IMR-90 (cell line): Measurements from ENCODE around the gene PABPN1. TPM values are rescaled to one million over a fixed set of nuclear protein-coding genes. Genes with fewer than 3 reads are reported as not detected.

ENCODE experiments used
- ATAC-seq: fragments of 200-7000 bp; cut with Tn5 transposase; 2 replicates; pipeline ENCODE4 v1.9.1; 2020; ENCODE audit warnings: low read depth, mild to moderate bottlenecking, moderate library complexity
- BruUV-seq: library from RNA; stranded (reverse); fragments of 400-500 nt; replicated peaks from 2 replicates; lab custom pipeline; 2021; lab: Mats Ljungman, UMichigan
- CTCF ChIA-PET: fragments of 300-600 bp; formaldehyde crosslinking; extraction: SDS; loops from one replicate; lab custom pipeline; 2021; ENCODE audit warnings: antibody characterized with exemption; lab: Yijun Ruan, JAX
- POLR2A ChIA-PET: fragments of 300-600 bp; sonication (Branson Sonifier 250); formaldehyde crosslinking; loops from one replicate; lab custom pipeline; 2022; ENCODE audit warnings: antibody characterized with exemption; ENCODE audit not compliant: unreplicated experiment; lab: Charles Lee
- DNase-seq: peaks from one replicate; pipeline ENCODE4 v3.0.0; 2013
- H2AFZ ChIP-seq: replicated peaks from 2 replicates; pipeline ENCODE3; 2013; ENCODE audit warnings: low read length, mild to moderate bottlenecking; ENCODE audit not compliant: poor library complexity
- H2AK5ac ChIP-seq: 2 replicates; pipeline ENCODE4 v1.6.1; 2013; ENCODE audit warnings: low read depth, low read length, inconsistent platforms
- H2AK9ac ChIP-seq: replicated peaks from 2 replicates; pipeline ENCODE3; 2013; ENCODE audit warnings: mild to moderate bottlenecking, low read depth, low read length, moderate library complexity; ENCODE audit not compliant: poor library complexity
- H2BK120ac ChIP-seq: 2 replicates; pipeline ENCODE4 v1.6.1; 2013; ENCODE audit warnings: low read depth, low read length, inconsistent platforms
- H2BK15ac ChIP-seq: 3 replicates; pipeline ENCODE4 v1.6.1; 2013; ENCODE audit warnings: low read depth, low read length, inconsistent platforms
- H2BK20ac ChIP-seq: 2 replicates; pipeline ENCODE4 v1.6.1; 2013; ENCODE audit warnings: low read depth, mild to moderate bottlenecking, inconsistent platforms, low read length, moderate library complexity
- H2BK5ac ChIP-seq: 2 replicates; pipeline ENCODE4 v1.6.1; 2013; ENCODE audit warnings: mild to moderate bottlenecking, low read depth, low read length, inconsistent platforms; ENCODE audit not compliant: poor library complexity, severe bottlenecking
- H3K14ac ChIP-seq: replicated peaks from 2 replicates; pipeline ENCODE4 v1.6.1; 2013; ENCODE audit warnings: low read depth, low read length, inconsistent platforms
- H3K18ac ChIP-seq: 2 replicates; pipeline ENCODE4 v1.6.1; 2013; ENCODE audit warnings: low read depth, low read length, control low read depth
- H3K23ac ChIP-seq: 2 replicates; pipeline ENCODE4 v1.6.1; 2013; ENCODE audit warnings: low read depth, low read length, inconsistent platforms
- H3K27ac ChIP-seq: 2 replicates; pipeline ENCODE4 v1.5.1; 2013; ENCODE audit warnings: mild to moderate bottlenecking, control low read depth, low read length; ENCODE audit not compliant: insufficient read depth
- H3K27me3 ChIP-seq: 2 replicates; pipeline ENCODE4 v1.6.1; 2013; ENCODE audit warnings: low read length; ENCODE audit not compliant: control insufficient read depth, insufficient read depth
- H3K36me3 ChIP-seq: 2 replicates; pipeline ENCODE4 v1.6.1; 2013; ENCODE audit warnings: low read length, mixed read lengths; ENCODE audit not compliant: control insufficient read depth, insufficient read depth
- H3K4ac ChIP-seq: 2 replicates; pipeline ENCODE4 v1.6.1; 2013; ENCODE audit warnings: low read depth, low read length, inconsistent platforms
- H3K4me1 ChIP-seq: 2 replicates; pipeline ENCODE4 v1.6.1; 2013; ENCODE audit warnings: low read length, mixed read lengths; ENCODE audit not compliant: control insufficient read depth, insufficient read depth
- H3K4me2 ChIP-seq: 2 replicates; pipeline ENCODE4 v1.6.1; 2013; ENCODE audit warnings: low read depth, mild to moderate bottlenecking, control low read depth, low read length, moderate library complexity
- H3K4me3 ChIP-seq: 2 replicates; pipeline ENCODE4 v1.5.1; 2013; ENCODE audit warnings: low read depth, mild to moderate bottlenecking, control low read depth, low read length, moderate library complexity; ENCODE audit not compliant: insufficient read depth
- H3K56ac ChIP-seq: 2 replicates; pipeline ENCODE4 v1.6.1; 2013; ENCODE audit warnings: low read length, inconsistent platforms; ENCODE audit not compliant: insufficient read depth; ENCODE audit errors: extremely low read depth
- H3K79me1 ChIP-seq, 2 experiments: 2 replicates each; pipeline ENCODE4 v1.6.1; 2013; ENCODE audit warnings: low read length in 2 of 2, inconsistent platforms in 1 of 2, low read depth in 1 of 2
- H3K9ac ChIP-seq: 2 replicates; pipeline ENCODE4 v1.6.1; 2013; ENCODE audit warnings: low read depth, low read length, control low read depth
- H3K9me1 ChIP-seq: 2 replicates; pipeline ENCODE4 v1.6.1; 2013; ENCODE audit warnings: low read length, inconsistent platforms; ENCODE audit not compliant: insufficient read depth
- H3K9me3 ChIP-seq: 2 replicates; pipeline ENCODE4 v1.6.1; 2013; ENCODE audit warnings: low read length; ENCODE audit not compliant: control insufficient read depth, insufficient read depth
- H4K20me1 ChIP-seq: 2 replicates; pipeline ENCODE4 v1.6.1; 2013; ENCODE audit warnings: low read length, inconsistent platforms; ENCODE audit not compliant: insufficient read depth
- H4K5ac ChIP-seq: 2 replicates; pipeline ENCODE4 v1.6.1; 2013; ENCODE audit warnings: mild to moderate bottlenecking, low read depth, low read length, control low read depth
- H4K8ac ChIP-seq, 2 experiments: 2 replicates each; pipeline ENCODE4 v1.6.1; 2013; ENCODE audit warnings: low read depth in 2 of 2, low read length in 2 of 2, control low read depth in 1 of 2, inconsistent platforms in 1 of 2
- H4K91ac ChIP-seq: 2 replicates; pipeline ENCODE4 v1.6.1; 2013; ENCODE audit warnings: low read depth, low read length, inconsistent platforms; ENCODE audit not compliant: insufficient read depth
- BHLHE40 ChIP-seq: fragments of 150-350 bp; IDR thresholded peaks from 2 replicates; pipeline ENCODE4 v1.6.1; 2016; ENCODE audit warnings: mild to moderate bottlenecking, low read depth, low read length
- CEBPB ChIP-seq: IDR thresholded peaks from 2 replicates; pipeline ENCODE4 v1.6.1; 2012; ENCODE audit warnings: low read depth, low read length, improper control_type of control experiment
- CHD1 ChIP-seq: IDR thresholded peaks from 2 replicates; pipeline ENCODE4 v1.6.1; 2012; ENCODE audit warnings: low read depth, low read length, improper control_type of control experiment
- CTCF ChIP-seq: conservative IDR thresholded peaks from 2 replicates; pipeline ENCODE4 v1.5.1; 2012; ENCODE audit warnings: mild to moderate bottlenecking, low read depth, low read length, improper control_type of control experiment
- FOS ChIP-seq: fragments of 150-350 bp; IDR thresholded peaks from 2 replicates; pipeline ENCODE4 v1.6.1; 2016; ENCODE audit warnings: low read depth, low read length
- MAFK ChIP-seq: IDR thresholded peaks from 2 replicates; pipeline ENCODE4 v1.6.1; 2012; ENCODE audit warnings: low read depth, low read length, improper control_type of control experiment
- MAZ ChIP-seq: IDR thresholded peaks from 2 replicates; pipeline ENCODE4 v1.6.1; 2012; ENCODE audit warnings: low read depth, mild to moderate bottlenecking, low read length, improper control_type of control experiment, moderate library complexity, borderline replicate concordance
- MXI1 ChIP-seq: IDR thresholded peaks from 2 replicates; pipeline ENCODE4 v1.6.1; 2012; ENCODE audit warnings: low read depth, mild to moderate bottlenecking, low read length, moderate library complexity, borderline replicate concordance
- NFE2L2 ChIP-seq: fragments of 150-350 bp; IDR thresholded peaks from 2 replicates; pipeline ENCODE4 v1.6.1; 2016; ENCODE audit warnings: low read depth, mild to moderate bottlenecking, low read length
- POLR2A ChIP-seq: IDR thresholded peaks from 2 replicates; pipeline ENCODE4 v1.6.1; 2012; ENCODE audit warnings: mild to moderate bottlenecking, low read depth, low read length
- RAD21 ChIP-seq: IDR thresholded peaks from 2 replicates; pipeline ENCODE4 v1.6.1; 2012; ENCODE audit warnings: low read length, improper control_type of control experiment
- RCOR1 ChIP-seq: IDR thresholded peaks from 2 replicates; pipeline ENCODE4 v1.6.1; 2012; ENCODE audit warnings: mild to moderate bottlenecking, low read length, improper control_type of control experiment; ENCODE audit not compliant: insufficient replicate concordance
- RFX5 ChIP-seq: IDR thresholded peaks from 2 replicates; pipeline ENCODE4 v1.8.0; 2012; ENCODE audit warnings: low read depth, mild to moderate bottlenecking, low read length, moderate library complexity
- SMC3 ChIP-seq: fragments of 150-350 bp; IDR thresholded peaks from 2 replicates; pipeline ENCODE4 v1.6.1; 2016; ENCODE audit warnings: low read depth, mild to moderate bottlenecking, antibody characterized with exemption, low read length, moderate library complexity
- USF2 ChIP-seq: fragments of 150-350 bp; IDR thresholded peaks from 2 replicates; pipeline ENCODE4 v1.6.1; 2017; ENCODE audit warnings: mild to moderate bottlenecking, antibody characterized with exemption, low read length, low read depth
- WGBS, 2 experiments: methylation state at CpG; one replicate each; pipeline versions ENCODE4 v1.1.5 to v1.1.7; 2013; ENCODE audit warnings: missing lambda C conversion rate in 2 of 2; ENCODE audit not compliant: insufficient read length in 1 of 2; ENCODE audit errors: extremely low coverage in 2 of 2; 5-methylcytosine and 5-hydroxymethylcytosine counted together
- dilution Hi-C: fragments of 300-500 bp; cut with HindIII; formaldehyde crosslinking; loops from one replicate; pipeline ENCODE4 v1.14.3; 2018; ENCODE audit warnings: low sequenced_read_pairs; ENCODE audit not compliant: unreplicated experiment
- in situ Hi-C: fragments of 300-500 bp; cut with MboI; formaldehyde crosslinking; loops from 3 replicates; pipeline ENCODE4 v1.14.3; 2019; ENCODE audit warnings: low sequenced_read_pairs, inconsistent platforms, mixed read lengths
- intact Hi-C: fragments of 100-400 bp; cut with micrococcal nuclease; formaldehyde crosslinking; loops from 2 replicates; pipeline ENCODE4 v1.10.0; 2022
- polyA plus RNA-seq, 3 experiments: library from polyadenylated mRNA; depleted of rRNA; stranded (reverse); fragments of >200 nt; gene quantifications; 2 replicates each; pipeline ENCODE4 v1.2.3, GENCODE V29; 2012; ENCODE audit warnings: low replicate concordance in 1 of 3
- total RNA-seq: library from RNA; depleted of rRNA; stranded (reverse); fragments of >200 nt; gene quantifications from 2 replicates; pipeline ENCODE4 v1.2.3, GENCODE V29; 2012
- TF ChIP-seq, protein P1 (sequence below): fragments of 150-350 bp; IDR thresholded peaks from 2 replicates; pipeline ENCODE4 v1.6.1; 2016; ENCODE audit warnings: low read depth, mild to moderate bottlenecking, low read length, moderate library complexity, borderline replicate concordance

The PABPN1 gene
- total and polyA plus RNA-seq, 2 of the 4 experiments (the other 2 are of a cell fraction): 104 to 211 TPM

DNA sequence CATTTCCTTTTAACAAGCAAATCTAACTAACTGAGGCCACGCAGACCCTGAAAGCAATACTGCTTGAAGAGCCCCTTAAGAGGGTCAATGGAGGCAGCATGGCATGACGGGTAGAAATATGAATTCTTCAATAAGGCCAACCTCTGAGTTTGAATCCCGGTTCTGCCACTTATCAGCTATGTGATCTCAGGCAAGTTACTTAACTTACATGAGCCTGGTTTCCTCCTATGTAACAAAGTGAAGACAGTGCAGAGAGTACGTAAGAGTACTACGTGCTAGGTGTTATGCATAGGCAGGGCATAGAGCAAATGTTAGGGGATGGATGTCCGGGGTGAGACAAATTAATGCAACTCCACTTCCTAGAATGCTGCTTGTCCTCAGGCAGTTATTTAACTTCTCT, 40.0 kb upstream of the PABPN1 start:
- H3K18ac ChIP-seq: no peak overlapping the region
- no peak overlapping the region for H2BK20ac ChIP-seq
- peaks cover 22 to 26% of the 10 kb centered on the region in 2 experiments for H3K79me1 ChIP-seq
- no peak for TF ChIP-seq CEBPB
- TF ChIP-seq RFX5: no peak
- TF ChIP-seq BHLHE40: no peak
- TF ChIP-seq MXI1: no peak
- no peak for TF ChIP-seq MAFK
- TF ChIP-seq USF2: no peak
- TF ChIP-seq RAD21: no peak
- TF ChIP-seq, protein P1, sequence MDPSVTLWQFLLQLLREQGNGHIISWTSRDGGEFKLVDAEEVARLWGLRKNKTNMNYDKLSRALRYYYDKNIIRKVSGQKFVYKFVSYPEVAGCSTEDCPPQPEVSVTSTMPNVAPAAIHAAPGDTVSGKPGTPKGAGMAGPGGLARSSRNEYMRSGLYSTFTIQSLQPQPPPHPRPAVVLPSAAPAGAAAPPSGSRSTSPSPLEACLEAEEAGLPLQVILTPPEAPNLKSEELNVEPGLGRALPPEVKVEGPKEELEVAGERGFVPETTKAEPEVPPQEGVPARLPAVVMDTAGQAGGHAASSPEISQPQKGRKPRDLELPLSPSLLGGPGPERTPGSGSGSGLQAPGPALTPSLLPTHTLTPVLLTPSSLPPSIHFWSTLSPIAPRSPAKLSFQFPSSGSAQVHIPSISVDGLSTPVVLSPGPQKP: no peak
- no peak for TF ChIP-seq FOS
- TF ChIP-seq SMC3: no peak
- TF ChIP-seq CTCF: no peak
- no peak for TF ChIP-seq POLR2A
- no peak for TF ChIP-seq RCOR1
- no peak for TF ChIP-seq MAZ
- no peak for TF ChIP-seq NFE2L2
- TF ChIP-seq CHD1: no peak
- WGBS, 2 experiments: 100% methylated on average over 1 of the region's 6 CpGs; no CpG with 5 or more reads in 1 of the 2 experiments
- H2AFZ ChIP-seq: no peak overlapping the region
- H4K8ac ChIP-seq: no peak overlapping the region
- H3K9ac ChIP-seq: no peak overlapping the region
- no peaks in the 10 kb centered on the region; the same call in 1 of the 2 replicates for H4K20me1 ChIP-seq
- no peak overlapping the region for H2AK9ac ChIP-seq
- peaks cover 7% of the 10 kb centered on the region for H3K36me3 ChIP-seq
- H3K4ac ChIP-seq: no peak overlapping the region
- no peak overlapping the region for H3K23ac ChIP-seq
- H2BK120ac ChIP-seq: no peak overlapping the region
- no peak overlapping the region for H3K4me3 ChIP-seq
- H2BK15ac ChIP-seq: no peak overlapping the region
- no peak overlapping the region for H4K5ac ChIP-seq
- H3K27ac ChIP-seq: no peak overlapping the region
- no peak overlapping the region for H3K14ac ChIP-seq
- dilution Hi-C loops (no loop called here), intact Hi-C loops (no loop called here), in situ Hi-C loops (no loop called here)
- H4K91ac ChIP-seq: no peak overlapping the region
- peaks cover 4% of the 10 kb centered on the region; the same call in 1 of the 2 replicates for H3K4me1 ChIP-seq
- H3K27me3 ChIP-seq: no peaks in the 10 kb centered on the region
- no peak for ATAC-seq
- ChIA-PET POLR2A (no interaction called here), CTCF (interaction anchor here (0.7 kb wide), 1 partner anchor 1121 kb away, joined by 3 read pairs; no protein-coding TSS in a partner anchor)
- BruUV-seq: no TSS peak
- no peak for DNase-seq
- no peak overlapping the region for H2AK5ac ChIP-seq
- H2BK5ac ChIP-seq: no peak overlapping the region
- H3K9me3 ChIP-seq: no peaks in the 10 kb centered on the region
- H3K56ac ChIP-seq: no peak overlapping the region
- H3K9me1 ChIP-seq: peaks cover 5% of the 10 kb centered on the region; the same call in 1 of the 2 replicates
- H3K4me2 ChIP-seq: no peak overlapping the region
